ENCODE data around the gene RNF213.

RNF213 gene

GRCh38 chr17:80337195-80337895 lies 76.7 kb downstream of the RNF213 start:
- Histone ChIP-seq H3K14ac (ENCODE audit: low read length) (no peak overlapping the region), H3K4ac (ENCODE audit: low read depth, low read length) (no peak overlapping the region), H2AK5ac (ENCODE audit: low read length) (no peak overlapping the region), H3K18ac (ENCODE audit: low read length) (no peak overlapping the region), H3K9me3 (ENCODE audit: insufficient read depth, low read depth, low read length) (peaks cover 1% of the 10 kb centered on the region), H3K4me1 (ENCODE audit: control insufficient read depth in 1 of 2, insufficient read depth in 2 of 2, low read length in 2 of 2) (no peaks in the 10 kb centered on the region), H3K9ac (ENCODE audit: low read length) (no peak overlapping the region), H3K4me3 (ENCODE audit: low read depth, low read length) (peak overlapping the region; percentile 32), H3K23ac (ENCODE audit: low read length) (no peak overlapping the region), H4K12ac (ENCODE audit: low read depth, low read length) (no peak overlapping the region), H3K27me3 (ENCODE audit: insufficient read depth, low read length) (no peaks in the 10 kb centered on the region), H3K4me2 (ENCODE audit: low read length) (no peak overlapping the region), H2BK120ac (ENCODE audit: insufficient read depth, low read length, poor library complexity) (no peak overlapping the region), H2BK5ac (ENCODE audit: low read depth, low read length, poor library complexity) (no peak overlapping the region), H3K27ac (ENCODE audit: low read depth, low read length) (no peak overlapping the region), H4K91ac (ENCODE audit: low read depth, low read length) (no peak overlapping the region), H3K79me2 (ENCODE audit: control insufficient read depth, insufficient read depth, low read length, poor library complexity) (no peaks in the 10 kb centered on the region), H2BK12ac (ENCODE audit: low read length) (no peak overlapping the region), H3K79me1 (ENCODE audit: low read length) (no peaks in the 10 kb centered on the region), H3K36me3 (ENCODE audit: control insufficient read depth in 1 of 2, insufficient read depth in 2 of 2, low read length in 2 of 2) (peaks cover 50 to 52% of the 10 kb centered on the region in 2 experiments), H4K8ac (ENCODE audit: low read depth, low read length) (no peak overlapping the region), H2AFZ (ENCODE audit: insufficient read depth, low read length, poor library complexity) (no peak overlapping the region)
- WGBS (ENCODE audit: extremely low coverage, insufficient coverage, insufficient read length) = no CpG with 5 or more reads among the region's 27 CpGs
- DNase-seq = no peak

- Histone ChIP-seq H2BK12ac (ENCODE audit: low read length) (no peak overlapping the region), H4K8ac (ENCODE audit: low read depth, low read length) (no peak overlapping the region), H3K9me3 (ENCODE audit: insufficient read depth, low read depth, low read length) (peaks cover 1% of the 10 kb centered on the region), H3K4me3 (ENCODE audit: low read depth, low read length) (no peak overlapping the region), H2BK5ac (ENCODE audit: low read depth, low read length, poor library complexity) (no peak overlapping the region), H3K27me3 (ENCODE audit: insufficient read depth, low read length) (no peaks in the 10 kb centered on the region), H3K14ac (ENCODE audit: low read length) (no peak overlapping the region), H4K12ac (ENCODE audit: low read depth, low read length) (no peak overlapping the region), H3K4ac (ENCODE audit: low read depth, low read length) (no peak overlapping the region), H3K4me1 (ENCODE audit: control insufficient read depth in 1 of 2, insufficient read depth in 2 of 2, low read length in 2 of 2) (no peaks in the 10 kb centered on the region), H3K27ac (ENCODE audit: low read depth, low read length) (no peak overlapping the region), H3K79me2 (ENCODE audit: control insufficient read depth, insufficient read depth, low read length, poor library complexity) (no peaks in the 10 kb centered on the region), H3K9ac (ENCODE audit: low read length) (no peak overlapping the region), H4K91ac (ENCODE audit: low read depth, low read length) (no peak overlapping the region), H3K4me2 (ENCODE audit: low read length) (no peak overlapping the region), H3K36me3 (ENCODE audit: control insufficient read depth in 1 of 2, insufficient read depth in 2 of 2, low read length in 2 of 2) (peaks cover 50 to 55% of the 10 kb centered on the region in 2 experiments), H2BK120ac (ENCODE audit: insufficient read depth, low read length, poor library complexity) (no peak overlapping the region), H3K23ac (ENCODE audit: low read length) (no peak overlapping the region), H3K18ac (ENCODE audit: low read length) (no peak overlapping the region), H3K79me1 (ENCODE audit: low read length) (no peaks in the 10 kb centered on the region), H2AK5ac (ENCODE audit: low read length) (no peak overlapping the region), H2AFZ (ENCODE audit: insufficient read depth, low read length, poor library complexity) (no peak overlapping the region)
- DNase-seq = no peak
- WGBS (ENCODE audit: extremely low coverage, insufficient coverage, insufficient read length) = no CpG with 5 or more reads among the region's 8 CpGs
Measured at GRCh38 chr17:80339118-80339517, 78.5 kb downstream of the RNF213 start.

GRCh38 chr17:80339731-80340456 lies 79.2 kb downstream of the RNF213 start:
- no peaks in the 10 kb centered on the region for H3K79me2 ChIP-seq (ENCODE audit: control insufficient read depth, insufficient read depth, low read length, poor library complexity)
- no peaks in the 10 kb centered on the region for H3K27me3 ChIP-seq (ENCODE audit: insufficient read depth, low read length)
- H4K91ac ChIP-seq (ENCODE audit: low read depth, low read length) = no peak overlapping the region
- no peak overlapping the region for H3K18ac ChIP-seq (ENCODE audit: low read length)
- WGBS (ENCODE audit: extremely low coverage, insufficient coverage, insufficient read length) = no CpG with 5 or more reads among the region's 36 CpGs
- no peak overlapping the region for H2BK5ac ChIP-seq (ENCODE audit: low read depth, low read length, poor library complexity)
- H3K9ac ChIP-seq (ENCODE audit: low read length) = no peak overlapping the region
- no peak overlapping the region for H2AFZ ChIP-seq (ENCODE audit: insufficient read depth, low read length, poor library complexity)
- no peak overlapping the region for H2BK120ac ChIP-seq (ENCODE audit: insufficient read depth, low read length, poor library complexity)
- no peak overlapping the region for H4K12ac ChIP-seq (ENCODE audit: low read depth, low read length)
- peaks cover 52 to 56% of the 10 kb centered on the region in 2 experiments for H3K36me3 ChIP-seq (ENCODE audit: control insufficient read depth in 1 of 2, insufficient read depth in 2 of 2, low read length in 2 of 2)
- H3K14ac ChIP-seq (ENCODE audit: low read length) = no peak overlapping the region
- H3K27ac ChIP-seq (ENCODE audit: low read depth, low read length) = no peak overlapping the region
- H3K9me3 ChIP-seq (ENCODE audit: insufficient read depth, low read depth, low read length) = peaks cover 1% of the 10 kb centered on the region
- H3K79me1 ChIP-seq (ENCODE audit: low read length) = no peaks in the 10 kb centered on the region
- H2AK5ac ChIP-seq (ENCODE audit: low read length) = no peak overlapping the region
- H3K23ac ChIP-seq (ENCODE audit: low read length) = no peak overlapping the region
- H3K4me1 ChIP-seq (ENCODE audit: control insufficient read depth in 1 of 2, insufficient read depth in 2 of 2, low read length in 2 of 2) = no peaks in the 10 kb centered on the region
- H2BK12ac ChIP-seq (ENCODE audit: low read length) = no peak overlapping the region
- no peak for DNase-seq
- H3K4ac ChIP-seq (ENCODE audit: low read depth, low read length) = no peak overlapping the region
- no peak overlapping the region for H3K4me3 ChIP-seq (ENCODE audit: low read depth, low read length)
- no peak overlapping the region for H4K8ac ChIP-seq (ENCODE audit: low read depth, low read length)
- no peak overlapping the region for H3K4me2 ChIP-seq (ENCODE audit: low read length)

GRCh38 chr17:80345321-80345720 lies 84.7 kb downstream of the RNF213 start:
- Histone ChIP-seq H3K79me2 (ENCODE audit: control insufficient read depth, insufficient read depth, low read length, poor library complexity) (no peaks in the 10 kb centered on the region), H3K4me2 (ENCODE audit: low read length) (no peak overlapping the region), H4K8ac (ENCODE audit: low read depth, low read length) (no peak overlapping the region), H3K79me1 (ENCODE audit: low read length) (no peaks in the 10 kb centered on the region), H2BK12ac (ENCODE audit: low read length) (no peak overlapping the region), H3K9ac (ENCODE audit: low read length) (no peak overlapping the region), H3K4me3 (ENCODE audit: low read depth, low read length) (no peak overlapping the region), H3K9me3 (ENCODE audit: insufficient read depth, low read depth, low read length) (peaks cover 7% of the 10 kb centered on the region), H3K14ac (ENCODE audit: low read length) (no peak overlapping the region), H3K23ac (ENCODE audit: low read length) (no peak overlapping the region), H3K18ac (ENCODE audit: low read length) (no peak overlapping the region), H3K27me3 (ENCODE audit: insufficient read depth, low read length) (no peaks in the 10 kb centered on the region), H3K4me1 (ENCODE audit: control insufficient read depth in 1 of 2, insufficient read depth in 2 of 2, low read length in 2 of 2) (no peaks in the 10 kb centered on the region), H3K4ac (ENCODE audit: low read depth, low read length) (no peak overlapping the region), H2BK120ac (ENCODE audit: insufficient read depth, low read length, poor library complexity) (no peak overlapping the region), H4K91ac (ENCODE audit: low read depth, low read length) (no peak overlapping the region), H3K27ac (ENCODE audit: low read depth, low read length) (no peak overlapping the region), H2AK5ac (ENCODE audit: low read length) (no peak overlapping the region), H3K36me3 (ENCODE audit: control insufficient read depth in 1 of 2, insufficient read depth in 2 of 2, low read length in 2 of 2) (peaks cover 56 to 58% of the 10 kb centered on the region in 2 experiments), H4K12ac (ENCODE audit: low read depth, low read length) (no peak overlapping the region), H2BK5ac (ENCODE audit: low read depth, low read length, poor library complexity) (no peak overlapping the region), H2AFZ (ENCODE audit: insufficient read depth, low read length, poor library complexity) (no peak overlapping the region)
- DNase-seq = no peak
- WGBS (ENCODE audit: extremely low coverage, insufficient coverage, insufficient read length) = no CpG with 5 or more reads among the region's 15 CpGs
